HepG2 (cell line): Measurements from ENCODE around the gene HMX1. TPM values are rescaled to one million over a fixed set of nuclear protein-coding genes. Genes with fewer than 3 reads are reported as not detected.

Source experiments
- ATAC-seq: fragments of 200-7000 bp; cut with Tn5 transposase; 3 replicates; pipeline ENCODE4 v1.9.1; 2020; ENCODE audit warnings: mild to moderate bottlenecking, moderate library complexity
- BruUV-seq: library from RNA; stranded (reverse); fragments of 400-500 nt; replicated peaks from 2 replicates; lab custom pipeline; 2021; lab: Mats Ljungman, UMichigan
- CTCF ChIA-PET: fragments of 300-600 bp; formaldehyde crosslinking; extraction: SDS; loops from one replicate; lab custom pipeline; 2021; ENCODE audit warnings: low total read pairs, inconsistent platforms, low intra/inter-chr PET ratio; lab: Yijun Ruan, JAX
- POLR2A ChIA-PET: fragments of 350-600 bp; sonication (Branson Sonifier 250); formaldehyde crosslinking; loops from one replicate; lab custom pipeline; 2020; ENCODE audit warnings: antibody characterized with exemption, inconsistent platforms; lab: Yijun Ruan, JAX
- DNase-seq: peaks from one replicate; pipeline ENCODE4 v3.0.0-alpha.2; 2015; ENCODE audit warnings: low spot score
- FAIRE-seq: peaks from 3 replicates; lab custom pipeline; 2011; peaks lifted over from hg19 to GRCh38; lab: Jason Lieb, UNC
- H2AFZ ChIP-seq: one replicate; pipeline ENCODE4 v1.6.1; 2011; ENCODE audit warnings: low read length, inconsistent platforms
- H3K27ac ChIP-seq: fragments of 300-600 bp; 3 replicates; pipeline ENCODE4 v1.8.0; 2011; ENCODE audit warnings: mixed run types, mild to moderate bottlenecking, mixed read lengths, low read length, inconsistent platforms; ENCODE audit not compliant: insufficient read depth; ENCODE audit errors: extremely low read length
- H3K27me3 ChIP-seq, 2 experiments: fragments of 200-600 bp in 1 of 2; 2 replicates in 1 of 2; 3 replicates in 1 of 2; pipeline versions ENCODE4 v1.6.0 to v1.8.0; 2011; ENCODE audit warnings: low read length in 2 of 2, mild to moderate bottlenecking in 2 of 2, moderate library complexity in 2 of 2, inconsistent platforms in 1 of 2; ENCODE audit not compliant: insufficient read depth in 2 of 2, control insufficient read depth in 1 of 2
- H3K36me3 ChIP-seq, 2 experiments: fragments of 200-600 bp in 1 of 2; replicated peaks in 1 of 2; 2 replicates in 1 of 2; 3 replicates in 1 of 2; pipeline versions ENCODE4 v1.5.1 to v1.8.0; 2011; ENCODE audit warnings: low read length in 2 of 2, inconsistent platforms in 1 of 2; ENCODE audit not compliant: insufficient read depth in 2 of 2, control insufficient read depth in 1 of 2
- H3K4me1 ChIP-seq: 2 replicates; pipeline ENCODE4 v1.5.1; 2012; ENCODE audit warnings: low read length, inconsistent platforms; ENCODE audit not compliant: insufficient read depth
- H3K4me2 ChIP-seq: 2 replicates; pipeline ENCODE4 v1.6.0; 2011; ENCODE audit warnings: low read depth, low read length, inconsistent platforms
- H3K4me3 ChIP-seq, 3 experiments: fragments of 200-600 bp in 1 of 3; sonication (generic), shearing (Covaris generic) in 1 of 3; replicated peaks in 1 of 3; 2 replicates each; pipeline ENCODE4 v1.5.1; 2011 to 2016; ENCODE audit warnings: low read length in 3 of 3, inconsistent platforms in 2 of 3, low read depth in 2 of 3, mild to moderate bottlenecking in 2 of 3, control low read depth in 1 of 3, mixed read lengths in 1 of 3; ENCODE audit not compliant: insufficient read depth in 1 of 3
- H3K79me2 ChIP-seq: one replicate; pipeline ENCODE4 v1.6.1; 2011; ENCODE audit warnings: low read length, inconsistent platforms; ENCODE audit not compliant: insufficient read depth
- H3K9ac ChIP-seq: 2 replicates; pipeline ENCODE4 v1.6.0; 2011; ENCODE audit warnings: mild to moderate bottlenecking, low read depth, low read length, inconsistent platforms; ENCODE audit not compliant: insufficient read depth
- H3K9me3 ChIP-seq: 2 replicates; pipeline ENCODE4 v1.5.1; 2012; ENCODE audit warnings: mild to moderate bottlenecking, low read length
- H4K20me1 ChIP-seq: 2 replicates; pipeline ENCODE4 v1.6.0; 2011; ENCODE audit warnings: inconsistent platforms, mild to moderate bottlenecking, low read length, moderate library complexity; ENCODE audit not compliant: insufficient read depth
- BRD4 ChIP-seq: sonication (generic); formaldehyde crosslinking; IDR thresholded peaks from 2 replicates; pipeline ENCODE4 v1.4.0; 2020; ENCODE audit warnings: missing genetic modification reagents
- CBFB ChIP-seq: sonication (generic); formaldehyde crosslinking; IDR thresholded peaks from 2 replicates; pipeline ENCODE4 v1.4.0; 2020; ENCODE audit warnings: missing genetic modification reagents
- MZF1 ChIP-seq: sonication (generic); formaldehyde crosslinking; IDR thresholded peaks from 2 replicates; pipeline ENCODE4 v1.8.1; 2023; ENCODE audit warnings: mild to moderate bottlenecking, missing genetic modification reagents, borderline replicate concordance
- SAP130 ChIP-seq: IDR thresholded peaks from 2 replicates; pipeline ENCODE4 v1.6.1; 2016; ENCODE audit warnings: low read depth
- SETDB1 ChIP-seq: sonication (generic); formaldehyde crosslinking; IDR thresholded peaks from 2 replicates; pipeline ENCODE4 v1.5.1; 2020; ENCODE audit warnings: missing genetic modification reagents, mild to moderate bottlenecking, borderline replicate concordance
- SP1 ChIP-seq, 2 experiments: fragments of 450-650 bp in 1 of 2; sonication (generic) in 1 of 2; formaldehyde crosslinking in 1 of 2; IDR thresholded peaks; 2 replicates each; pipeline versions ENCODE4 v1.4.0 to v1.6.1; 2016 to 2020; ENCODE audit warnings: missing genetic modification reagents in 1 of 2
- TMF1 ChIP-seq: sonication (generic); formaldehyde crosslinking; IDR thresholded peaks from 2 replicates; pipeline ENCODE4 v1.8.1; 2022; ENCODE audit warnings: low read depth, missing genetic modification reagents
- WGBS: methylation state at CpG from one replicate; pipeline ENCODE4 v1.1.6; 2017; ENCODE audit warnings: low lambda C conversion rate; 5-methylcytosine and 5-hydroxymethylcytosine counted together
- in situ Hi-C: cut with HindIII; loops from 2 replicates; pipeline ENCODE4 v1.10.0; 2017; ENCODE audit warnings: low pct_unique_long_range_greater_than_20kb; ENCODE audit not compliant: extremely low pct_ligation_motif_present
- intact Hi-C: fragments of 100-400 bp; cut with micrococcal nuclease; formaldehyde crosslinking; loops from one replicate; pipeline ENCODE4 v1.10.0; 2022; ENCODE audit not compliant: unreplicated experiment
- polyA plus RNA-seq, 8 experiments: library from polyadenylated mRNA; depleted of rRNA in 3 of 8; stranded (reverse) in 7 of 8; unstranded in 1 of 8; fragments of >200 nt; fragmentation: Illumina TruSeq in 4 of 8; extraction: Trizol in 4 of 8; gene quantifications; 2 replicates each; pipeline versions ENCODE4 v1.2.1 to v1.2.3, GENCODE V29; 2011 to 2016; ENCODE audit warnings: low read depth in 4 of 8, missing spikeins in 1 of 8, mixed read lengths in 1 of 8; ENCODE audit not compliant: insufficient read depth in 1 of 8
- total RNA-seq, 5 experiments: library from RNA; depleted of rRNA; stranded (reverse); fragments of >200 nt; fragmentation: Illumina TruSeq; extraction: Trizol; gene quantifications; 2 replicates each; pipeline ENCODE4 v1.2.3, GENCODE V29; 2016; ENCODE audit warnings: low read depth in 1 of 5
- TF ChIP-seq, protein P1 (sequence below): sonication (generic); formaldehyde crosslinking; IDR thresholded peaks from 2 replicates; pipeline ENCODE4 v1.5.0; 2020; ENCODE audit warnings: missing genetic modification reagents

Gene HMX1
- total and polyA plus RNA-seq, 2 of the 13 experiments (the other 11 are each of a cell fraction or from before 2014, with no cell fraction given) = not detected

DNA sequence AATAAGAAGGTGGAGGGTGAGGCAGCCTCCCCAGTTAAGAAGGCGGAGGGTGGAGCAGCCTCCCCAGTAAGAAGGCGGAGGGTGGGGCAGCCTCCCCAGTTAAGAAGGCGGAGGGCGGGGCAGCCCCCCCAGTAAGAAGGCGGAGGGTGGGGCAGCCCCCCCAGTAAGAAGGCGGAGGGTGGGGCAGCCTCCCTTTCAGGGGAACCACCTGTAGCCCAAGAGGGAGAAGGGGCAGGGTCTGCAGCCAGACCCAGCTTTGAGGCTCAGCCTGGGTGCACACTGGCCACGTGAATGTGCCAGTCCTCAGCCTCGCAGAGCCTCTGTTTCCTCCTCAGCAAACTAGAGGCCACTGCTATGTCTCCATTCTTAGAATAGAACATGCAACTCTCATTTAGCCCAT, 52.6 kb downstream of the HMX1 start:
- in situ Hi-C loops = no loop called here
- intact Hi-C loops = no loop called here
- FAIRE-seq = no peak
- Histone ChIP-seq H3K27me3 (peaks cover 0 to 11% of the 10 kb centered on the region in 2 experiments; a peak in 1 of 5 replicates), H3K4me1 (no peaks in the 10 kb centered on the region), H3K36me3 (no peaks in the 10 kb centered on the region), H3K79me2 (no peaks in the 10 kb centered on the region), H3K9ac (no peak overlapping the region), H3K4me3 (no peak overlapping the region), H3K9me3 (no peaks in the 10 kb centered on the region), H3K27ac (no peak overlapping the region), H3K4me2 (no peak overlapping the region), H2AFZ (no peak overlapping the region), H4K20me1 (no peaks in the 10 kb centered on the region)
- ChIA-PET POLR2A (no interaction called here), CTCF (no interaction called here)
- no peak for DNase-seq
- TF ChIP-seq, protein P1, sequence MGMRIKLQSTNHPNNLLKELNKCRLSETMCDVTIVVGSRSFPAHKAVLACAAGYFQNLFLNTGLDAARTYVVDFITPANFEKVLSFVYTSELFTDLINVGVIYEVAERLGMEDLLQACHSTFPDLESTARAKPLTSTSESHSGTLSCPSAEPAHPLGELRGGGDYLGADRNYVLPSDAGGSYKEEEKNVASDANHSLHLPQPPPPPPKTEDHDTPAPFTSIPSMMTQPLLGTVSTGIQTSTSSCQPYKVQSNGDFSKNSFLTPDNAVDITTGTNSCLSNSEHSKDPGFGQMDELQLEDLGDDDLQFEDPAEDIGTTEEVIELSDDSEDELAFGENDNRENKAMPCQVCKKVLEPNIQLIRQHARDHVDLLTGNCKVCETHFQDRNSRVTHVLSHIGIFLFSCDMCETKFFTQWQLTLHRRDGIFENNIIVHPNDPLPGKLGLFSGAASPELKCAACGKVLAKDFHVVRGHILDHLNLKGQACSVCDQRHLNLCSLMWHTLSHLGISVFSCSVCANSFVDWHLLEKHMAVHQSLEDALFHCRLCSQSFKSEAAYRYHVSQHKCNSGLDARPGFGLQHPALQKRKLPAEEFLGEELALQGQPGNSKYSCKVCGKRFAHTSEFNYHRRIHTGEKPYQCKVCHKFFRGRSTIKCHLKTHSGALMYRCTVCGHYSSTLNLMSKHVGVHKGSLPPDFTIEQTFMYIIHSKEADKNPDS (CRISPR knock-in tag) = no peak
- no peak for TF ChIP-seq CBFB (CRISPR knock-in tag)
- TF ChIP-seq SETDB1 (CRISPR knock-in tag) = no peak
- no peak for TF ChIP-seq TMF1
- no peak for TF ChIP-seq SP1 (IDR thresholded peaks at IDR 0.05)
- TF ChIP-seq SP1 (CRISPR knock-in tag; IDR thresholded peaks at IDR 0.05) = no peak
- TF ChIP-seq MZF1 (CRISPR knock-in tag) = no peak
- no peak for TF ChIP-seq BRD4 (CRISPR knock-in tag)
- TF ChIP-seq SAP130 (CRISPR knock-in tag) = no peak
- no peak for ATAC-seq
- WGBS = 68% methylated on average over 6 of the region's 8 CpGs
- no TSS peak for BruUV-seq
